HFF-Myc (cell line): ENCODE measurements around the gene POMGNT1.

Source experiments
- DNase-seq: peaks from one replicate; pipeline ENCODE4 v3.0.0-alpha.2; 2011; ENCODE audit warnings: low read depth; ENCODE audit errors: extremely low read depth
- H3K4me3 ChIP-seq: replicated peaks from 2 replicates; pipeline ENCODE4 v1.5.1; 2011; ENCODE audit warnings: low read depth, mild to moderate bottlenecking, control low read depth, low read length
- TF ChIP-seq, protein P1 (sequence below): IDR thresholded peaks from 2 replicates; pipeline ENCODE4 v1.5.1; 2012; ENCODE audit warnings: mild to moderate bottlenecking, low read depth, low read length, control low read depth; ENCODE audit errors: missing control alignments

The POMGNT1 gene

DNA sequence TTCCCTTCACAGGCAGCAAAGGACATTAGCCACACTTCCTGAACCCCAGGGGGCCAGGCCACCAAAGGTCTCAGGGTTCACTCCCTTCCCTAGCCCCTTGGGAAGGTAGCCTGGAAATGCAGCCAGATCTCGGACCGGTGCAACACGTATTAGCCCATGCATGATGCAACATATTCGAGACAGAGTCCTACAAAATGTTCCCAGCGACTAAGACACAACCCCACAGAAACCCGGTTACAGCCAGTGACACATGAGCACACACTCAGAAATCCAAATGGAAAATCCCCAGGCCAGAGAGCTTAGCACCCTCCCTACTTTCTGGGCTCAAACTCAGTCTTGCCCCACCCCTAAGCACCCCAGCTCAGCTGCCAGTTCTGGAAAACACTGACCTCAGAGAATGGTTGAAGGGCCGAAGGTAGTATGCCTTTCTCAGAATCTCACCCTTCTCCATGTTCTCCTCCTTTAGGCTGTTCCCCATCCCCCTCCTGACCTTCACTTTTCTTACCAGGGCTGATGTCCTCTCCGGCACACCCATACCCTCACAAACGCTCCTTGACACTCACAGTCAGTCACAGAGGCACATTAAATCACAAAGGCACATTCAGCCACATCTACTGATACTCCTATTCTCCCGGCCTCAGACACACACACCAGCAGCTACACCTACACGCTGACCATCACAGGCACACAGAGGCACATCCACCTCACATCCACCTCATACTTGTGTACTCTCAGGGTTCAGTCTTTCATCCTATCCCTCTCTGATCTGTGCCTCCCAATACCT, 23.6 kb downstream of the POMGNT1 start, which contains the start of gene TSPAN1:
TSPAN1 (plus strand) TSS at position 640 of the 784 bp plus-strand sequence. CDS start 6,021 bp downstream, outside the sequence.
- no peak within 1 kb of the TSS for H3K4me3 ChIP-seq
- no peak for DNase-seq
- TF ChIP-seq, protein P1, sequence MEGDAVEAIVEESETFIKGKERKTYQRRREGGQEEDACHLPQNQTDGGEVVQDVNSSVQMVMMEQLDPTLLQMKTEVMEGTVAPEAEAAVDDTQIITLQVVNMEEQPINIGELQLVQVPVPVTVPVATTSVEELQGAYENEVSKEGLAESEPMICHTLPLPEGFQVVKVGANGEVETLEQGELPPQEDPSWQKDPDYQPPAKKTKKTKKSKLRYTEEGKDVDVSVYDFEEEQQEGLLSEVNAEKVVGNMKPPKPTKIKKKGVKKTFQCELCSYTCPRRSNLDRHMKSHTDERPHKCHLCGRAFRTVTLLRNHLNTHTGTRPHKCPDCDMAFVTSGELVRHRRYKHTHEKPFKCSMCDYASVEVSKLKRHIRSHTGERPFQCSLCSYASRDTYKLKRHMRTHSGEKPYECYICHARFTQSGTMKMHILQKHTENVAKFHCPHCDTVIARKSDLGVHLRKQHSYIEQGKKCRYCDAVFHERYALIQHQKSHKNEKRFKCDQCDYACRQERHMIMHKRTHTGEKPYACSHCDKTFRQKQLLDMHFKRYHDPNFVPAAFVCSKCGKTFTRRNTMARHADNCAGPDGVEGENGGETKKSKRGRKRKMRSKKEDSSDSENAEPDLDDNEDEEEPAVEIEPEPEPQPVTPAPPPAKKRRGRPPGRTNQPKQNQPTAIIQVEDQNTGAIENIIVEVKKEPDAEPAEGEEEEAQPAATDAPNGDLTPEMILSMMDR: no peak

DNA sequence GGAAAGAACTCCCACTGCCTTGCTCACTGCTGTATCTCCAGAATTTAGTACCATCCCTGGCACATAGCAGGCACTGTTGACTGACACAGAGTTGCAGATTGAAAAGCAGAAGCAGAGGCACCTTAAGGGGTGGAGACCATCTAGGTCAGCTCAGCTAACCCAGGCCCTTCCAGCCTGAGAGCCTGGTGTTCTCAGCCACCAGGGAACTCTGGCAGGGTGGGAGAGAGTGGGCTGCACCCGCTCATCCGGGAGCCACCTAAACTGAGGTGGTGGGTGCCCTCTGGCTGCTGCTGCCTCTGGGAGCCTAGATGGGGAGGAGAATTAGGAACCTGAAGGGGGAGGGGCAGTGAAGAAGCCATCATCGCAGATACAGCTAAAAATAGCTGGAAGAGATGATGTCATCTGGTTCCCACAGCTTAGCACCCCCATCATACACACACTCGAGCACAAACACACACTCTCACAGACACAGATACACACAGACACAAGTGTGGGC, 24.8 kb downstream of the POMGNT1 start:
- DNase-seq: no peak
- no peak overlapping the region for H3K4me3 ChIP-seq
- TF ChIP-seq, protein P1: no peak

GRCh38 chr1:46172321-46172720, 25.9 kb downstream of the POMGNT1 start:
- no peak overlapping the region for H3K4me3 ChIP-seq
- TF ChIP-seq, protein P1: no peak
- DNase-seq: no peak

DNA sequence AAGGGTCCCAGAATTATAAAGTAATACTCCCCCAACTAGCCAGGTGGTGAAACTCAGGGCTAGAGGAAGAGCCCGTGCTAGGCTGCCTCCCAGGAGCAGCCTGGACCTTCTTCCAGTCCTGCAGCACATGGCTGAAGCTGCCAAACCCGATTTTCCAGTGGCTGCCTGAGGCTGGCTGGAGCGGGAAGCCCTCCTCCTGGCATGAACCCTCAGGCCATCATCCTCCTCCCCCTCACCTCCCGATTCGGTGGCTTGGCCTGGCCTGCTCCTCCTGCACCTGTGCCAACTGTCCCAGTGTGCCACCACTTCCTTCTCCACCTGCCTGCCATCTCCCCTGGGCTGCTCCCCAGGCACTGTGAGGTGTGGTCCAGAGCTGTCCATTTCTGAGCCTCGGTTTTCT, 26.4 kb downstream of the POMGNT1 start:
- no peak for DNase-seq
- no peak overlapping the region for H3K4me3 ChIP-seq
- TF ChIP-seq, protein P1: no peak

DNA sequence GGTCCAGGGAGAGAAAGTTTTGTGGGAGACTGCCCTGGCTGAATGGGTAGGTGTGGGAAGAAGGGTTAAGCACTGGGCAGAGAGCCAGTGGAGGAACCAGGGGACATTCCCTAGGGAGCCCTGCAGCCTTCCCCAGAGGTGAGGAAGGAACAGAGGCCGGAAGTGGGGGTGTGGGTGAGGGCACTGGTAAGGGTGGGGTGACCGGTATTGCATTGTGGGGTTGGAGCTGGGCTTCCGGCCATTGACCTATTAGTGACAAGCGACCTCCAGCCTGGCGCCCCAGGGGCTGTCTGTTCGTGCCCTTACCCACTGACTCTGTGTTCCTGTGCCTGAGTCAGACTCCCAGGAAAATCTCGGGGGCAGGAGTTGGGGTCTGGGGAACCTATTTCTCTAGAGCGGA, 26.9 kb downstream of the POMGNT1 start:
- TF ChIP-seq, protein P1: no peak
- no peak overlapping the region for H3K4me3 ChIP-seq
- no peak for DNase-seq

DNA sequence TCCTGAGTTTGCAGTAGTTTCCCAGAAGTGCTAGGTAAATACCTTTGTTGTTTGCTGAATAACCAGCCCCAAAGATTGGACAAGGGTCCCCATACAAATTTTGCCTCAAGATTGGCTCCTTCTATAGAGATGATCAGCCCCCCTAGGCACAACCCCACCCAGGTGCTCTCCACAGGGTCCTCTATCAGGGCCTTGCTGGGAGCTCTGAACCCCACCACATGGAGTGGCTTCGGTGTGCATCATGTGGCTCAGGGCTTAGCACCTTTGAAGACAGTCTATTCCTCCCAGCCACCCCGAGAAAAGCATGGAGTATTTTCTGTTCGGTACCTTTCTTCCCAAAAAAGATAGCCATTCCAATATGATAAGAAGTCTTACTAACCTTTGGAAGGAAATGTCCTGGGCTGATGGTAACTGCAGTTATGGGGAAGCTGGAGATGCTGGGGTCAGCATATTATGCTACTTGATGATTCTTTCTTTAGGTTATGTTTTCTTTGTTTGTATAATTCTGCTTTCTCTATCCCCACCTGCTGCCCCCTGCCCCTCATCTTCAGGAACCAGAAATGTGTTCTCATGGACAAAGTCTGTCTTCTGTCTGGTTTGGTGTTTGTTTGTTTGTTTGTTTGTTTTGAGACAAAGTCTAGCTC, 28.3 kb downstream of the POMGNT1 start:
- H3K4me3 ChIP-seq: no peak overlapping the region
- TF ChIP-seq, protein P1: no peak
- DNase-seq: no peak
